GM18858 (cell line): ENCODE results near the gene PTPRU.
"Not testable (repeated sequence)": the region's sequence is repeated elsewhere in the genome, so short reads cannot be mapped to it uniquely, and the experiment has no call there.

Source experiments
- ATAC-seq: cut with Tn5 transposase; IDR thresholded peaks from one replicate; pipeline ENCODE4 v1.9.1; 2021; ENCODE audit not compliant: unreplicated experiment

The PTPRU gene

GRCh38 chr1:29221296-29221695, 15.0 kb upstream of the PTPRU start:
- no peak for ATAC-seq

- ATAC-seq: not testable (repeated sequence)
These were observed 14.1 kb upstream of the PTPRU start for GRCh38 chr1:29222260-29222659.

GRCh38 chr1:29222686-29223085, 13.6 kb upstream of the PTPRU start:
- no peak for ATAC-seq

GRCh38 chr1:29223521-29223920, 12.8 kb upstream of the PTPRU start:
- no peak for ATAC-seq

GRCh38 chr1:29224356-29224837, 11.9 kb upstream of the PTPRU start:
- no peak for ATAC-seq

- ATAC-seq: no peak
These were observed 11.0 kb upstream of the PTPRU start for GRCh38 chr1:29225361-29225760.

GRCh38 chr1:29227511-29227910, 8.8 kb upstream of the PTPRU start:
- ATAC-seq: no peak

GRCh38 chr1:29230204-29230552, 6.1 kb upstream of the PTPRU start:
- no peak for ATAC-seq

- ATAC-seq: peak; percentile 80
These were observed 5.6 kb upstream of the PTPRU start, which contains the start of gene MECR for GRCh38 chr1:29230553-29231378. MECR (minus strand) TSS chr1:29230934; CDS start chr1:29230906, 28 bp downstream.

GRCh38 chr1:29232387-29232786, 3.9 kb upstream of the PTPRU start:
- no peak for ATAC-seq

- ATAC-seq: no peak
These were observed 2.6 kb upstream of the PTPRU start for GRCh38 chr1:29233693-29234092.

GRCh38 chr1:29234471-29234870, 1.9 kb upstream of the PTPRU start:
- no peak for ATAC-seq

- not testable (repeated sequence) for ATAC-seq
These were observed 1.4 kb upstream of the PTPRU start for GRCh38 chr1:29234881-29235280.

GRCh38 chr1:29236712-29237128, 398 bp downstream of the PTPRU start:
- no peak for ATAC-seq

GRCh38 chr1:29237129-29237821, 953 bp downstream of the PTPRU start:
- no peak for ATAC-seq

GRCh38 chr1:29237852-29238619, 1.7 kb downstream of the PTPRU start:
- no peak for ATAC-seq

GRCh38 chr1:29238620-29239002, 2.3 kb downstream of the PTPRU start:
- no peak for ATAC-seq

GRCh38 chr1:29239142-29239541, 2.8 kb downstream of the PTPRU start:
- ATAC-seq: no peak

GRCh38 chr1:29240400-29240837, 4.1 kb downstream of the PTPRU start:
- ATAC-seq: no peak

- no peak for ATAC-seq
These were observed 4.7 kb downstream of the PTPRU start for GRCh38 chr1:29240986-29241385.
